HepG2 (cell line): ENCODE results near the gene GLDC. TPM values are rescaled to one million over a fixed set of nuclear protein-coding genes. Genes with fewer than 3 reads are reported as not detected.
A peak's percentile ranks its signal among the peaks of the same experiment; 100 is the strongest.

ENCODE experiments used
- BRD4 ChIP-seq: sonication (generic); formaldehyde crosslinking; IDR thresholded peaks from 2 replicates; pipeline ENCODE4 v1.4.0; 2020; ENCODE audit warnings: missing genetic modification reagents
- GFI1 ChIP-seq: sonication (generic); formaldehyde crosslinking; IDR thresholded peaks from 2 replicates; pipeline ENCODE4 v1.5.0; 2020; ENCODE audit warnings: missing genetic modification reagents, mild to moderate bottlenecking, borderline replicate concordance
- HDAC1 ChIP-seq: sonication (generic); formaldehyde crosslinking; IDR thresholded peaks from 2 replicates; pipeline ENCODE4 v1.5.1; 2020; ENCODE audit warnings: mild to moderate bottlenecking, missing genetic modification reagents
- IKZF4 ChIP-seq: sonication (generic); formaldehyde crosslinking; IDR thresholded peaks from 2 replicates; pipeline ENCODE4 v1.5.1; 2020; ENCODE audit warnings: borderline replicate concordance, mild to moderate bottlenecking, low read depth, missing genetic modification reagents; ENCODE audit errors: not compliant biosample characterization
- KAT7 ChIP-seq: IDR thresholded peaks from 2 replicates; pipeline ENCODE4 v1.6.1; 2018; ENCODE audit warnings: borderline replicate concordance, missing compliant biosample characterization
- NKX3-1 ChIP-seq: sonication (generic); formaldehyde crosslinking; IDR thresholded peaks from 2 replicates; pipeline ENCODE4 v1.5.0; 2020; ENCODE audit warnings: missing genetic modification reagents
- PHF21A ChIP-seq: sonication (generic); formaldehyde crosslinking; IDR thresholded peaks from 2 replicates; pipeline ENCODE4 v1.5.0; 2020; ENCODE audit warnings: mild to moderate bottlenecking, missing genetic modification reagents
- SIN3B ChIP-seq: fragments of 150-350 bp; IDR thresholded peaks from 2 replicates; pipeline ENCODE4 v1.6.1; 2014; ENCODE audit warnings: low read length
- ZBTB7B ChIP-seq: sonication (generic); formaldehyde crosslinking; IDR thresholded peaks from 2 replicates; pipeline ENCODE4 v1.4.0; 2020; ENCODE audit warnings: missing genetic modification reagents
- ZC3H13 ChIP-seq: sonication (generic); formaldehyde crosslinking; IDR thresholded peaks from 2 replicates; pipeline ENCODE4 v1.8.1; 2023; ENCODE audit warnings: mild to moderate bottlenecking, missing genetic modification reagents, moderate library complexity
- ZFX ChIP-seq: sonication (generic); formaldehyde crosslinking; IDR thresholded peaks from 2 replicates; pipeline ENCODE4 v1.4.0; 2020; ENCODE audit warnings: mild to moderate bottlenecking, low read depth, missing genetic modification reagents, moderate library complexity
- ZNF234 ChIP-seq: sonication (generic); formaldehyde crosslinking; conservative IDR thresholded peaks from 2 replicates; pipeline ENCODE4 v1.5.1; 2020; ENCODE audit warnings: mild to moderate bottlenecking, missing genetic modification reagents
- ZNF678 ChIP-seq: sonication (generic); formaldehyde crosslinking; IDR thresholded peaks from 2 replicates; pipeline ENCODE4 v1.4.0; 2020; ENCODE audit warnings: mild to moderate bottlenecking, missing genetic modification reagents
- ZNF768 ChIP-seq: sonication (generic); formaldehyde crosslinking; IDR thresholded peaks from 2 replicates; pipeline ENCODE4 v1.4.0; 2020; ENCODE audit warnings: missing genetic modification reagents
- ZSCAN12 ChIP-seq: sonication (generic); formaldehyde crosslinking; IDR thresholded peaks from 2 replicates; pipeline ENCODE4 v1.9.0; 2021; ENCODE audit warnings: mild to moderate bottlenecking, missing genetic modification reagents
- ZSCAN20 ChIP-seq: sonication (generic); formaldehyde crosslinking; IDR thresholded peaks from 2 replicates; pipeline ENCODE4 v1.4.0; 2020; ENCODE audit warnings: missing genetic modification reagents, mild to moderate bottlenecking, borderline replicate concordance
- ZSCAN21 ChIP-seq: sonication (generic); formaldehyde crosslinking; IDR thresholded peaks from 2 replicates; pipeline ENCODE4 v1.8.0; 2022; ENCODE audit warnings: mild to moderate bottlenecking, missing genetic modification reagents, moderate library complexity, borderline replicate concordance
- polyA plus RNA-seq, 8 experiments: library from polyadenylated mRNA; depleted of rRNA in 3 of 8; stranded (reverse) in 7 of 8; unstranded in 1 of 8; fragments of >200 nt; fragmentation: Illumina TruSeq in 4 of 8; extraction: Trizol in 4 of 8; gene quantifications; 2 replicates each; pipeline versions ENCODE4 v1.2.1 to v1.2.3, GENCODE V29; 2011 to 2016; ENCODE audit warnings: low read depth in 4 of 8, missing spikeins in 1 of 8, mixed read lengths in 1 of 8; ENCODE audit not compliant: insufficient read depth in 1 of 8
- total RNA-seq, 5 experiments: library from RNA; depleted of rRNA; stranded (reverse); fragments of >200 nt; fragmentation: Illumina TruSeq; extraction: Trizol; gene quantifications; 2 replicates each; pipeline ENCODE4 v1.2.3, GENCODE V29; 2016; ENCODE audit warnings: low read depth in 1 of 5
- TF ChIP-seq, protein P1 (sequence below): IDR thresholded peaks from 2 replicates; pipeline ENCODE4 v1.6.1; 2016; ENCODE audit warnings: low read depth, borderline replicate concordance
- TF ChIP-seq, protein P2 (sequence below): sonication (generic); formaldehyde crosslinking; IDR thresholded peaks from 2 replicates; pipeline ENCODE4 v1.4.0; 2020; ENCODE audit warnings: mild to moderate bottlenecking, low read depth, missing genetic modification reagents
- TF ChIP-seq, protein P3 (sequence below): sonication (generic); formaldehyde crosslinking; IDR thresholded peaks from 2 replicates; pipeline ENCODE4 v1.8.0; 2022; ENCODE audit warnings: low read depth, missing genetic modification reagents
- TF ChIP-seq, protein P4 (sequence below): sonication (generic); formaldehyde crosslinking; IDR thresholded peaks from 2 replicates; pipeline ENCODE4 v1.8.1; 2023; ENCODE audit warnings: mild to moderate bottlenecking, missing genetic modification reagents, borderline replicate concordance
- TF ChIP-seq, protein P5 (sequence below): sonication (generic); formaldehyde crosslinking; IDR thresholded peaks from 2 replicates; pipeline ENCODE4 v1.8.0; 2022; ENCODE audit warnings: missing genetic modification reagents, mild to moderate bottlenecking, borderline replicate concordance

Gene GLDC
- total and polyA plus RNA-seq, 2 of the 13 experiments (the other 11 are each of a cell fraction or from before 2014, with no cell fraction given): 59.3 to 115 TPM

DNA sequence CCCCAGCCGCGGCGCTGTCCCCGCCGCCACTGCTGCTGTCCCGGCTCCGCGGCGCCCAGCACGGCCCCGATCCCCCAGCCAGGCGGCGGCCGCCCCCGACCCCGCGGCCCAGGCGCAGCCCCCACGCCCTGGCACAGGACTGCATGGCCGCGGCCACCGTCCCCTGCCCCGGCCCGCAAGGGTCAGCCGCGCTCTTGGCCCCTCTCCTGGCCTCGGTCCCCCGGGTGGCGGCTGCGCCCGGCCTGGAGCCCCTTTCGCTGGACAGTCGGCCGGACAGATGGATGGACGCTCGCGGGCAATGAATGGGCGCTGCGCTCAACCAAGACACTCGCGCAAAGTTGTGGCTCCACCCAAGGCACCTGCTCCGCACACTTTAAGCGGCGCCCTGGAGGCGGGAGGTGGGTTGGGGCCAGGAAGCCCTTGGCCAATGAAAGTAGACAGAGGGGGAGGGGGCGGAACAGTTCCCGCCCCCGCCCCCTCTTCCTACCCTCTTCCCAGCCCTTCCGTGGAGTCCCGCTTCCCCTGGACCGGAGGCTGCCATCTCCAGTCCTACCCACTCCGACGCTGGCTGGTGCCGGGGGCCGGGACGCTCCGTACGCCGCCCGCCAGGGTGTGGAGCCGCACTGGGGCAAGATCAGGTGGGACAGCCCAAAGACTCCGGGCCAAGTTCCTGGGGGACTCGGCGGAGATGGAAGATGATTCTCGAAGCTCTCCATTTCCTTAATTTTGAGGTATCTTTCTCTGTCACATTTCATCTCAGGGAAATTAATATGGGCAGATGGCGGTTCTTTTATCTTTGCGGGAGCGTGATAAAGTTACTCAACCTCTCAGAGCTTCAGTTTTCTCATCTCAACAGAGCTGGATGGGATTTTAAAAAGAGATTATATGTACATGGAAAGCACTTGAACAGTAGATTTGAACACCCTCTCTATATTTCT lies at the start of gene GLDC (continued):
- TF ChIP-seq NKX3-1 (peak; percentile 81; the same call in 1 of the 2 replicates), ZNF768 (no peak), GFI1 (CRISPR knock-in tag) (peak; percentile 62), ZSCAN12 (CRISPR knock-in tag) (0 out of 2 replicates have a peak, but pooled peaks have one; percentile 33), HDAC1 (CRISPR knock-in tag) (peak; percentile 85), ZSCAN21 (CRISPR knock-in tag) (peak; percentile 82), BRD4 (0 out of 2 replicates have a peak, but pooled peaks have one; percentile 29), ZFX (CRISPR knock-in tag) (peak; percentile 79), KAT7 (0 out of 2 replicates have a peak, but pooled peaks have one; percentile 8), PHF21A (CRISPR knock-in tag) (peak; percentile 67), ZSCAN20 (CRISPR knock-in tag) (peak; percentile 90; the same call in 1 of the 2 replicates), ZNF678 (CRISPR knock-in tag) (0 out of 2 replicates have a peak, but pooled peaks have one; percentile 10), SIN3B (no peak), ZBTB7B (no peak; the same call in 1 of the 2 replicates), ZC3H13 (0 out of 2 replicates have a peak, but pooled peaks have one; percentile 53), IKZF4 (CRISPR knock-in tag) (peak; percentile 50), ZNF234 (CRISPR knock-in tag) (0 out of 2 replicates have a peak, but pooled peaks have one; percentile 31)
- TF ChIP-seq, protein P1, sequence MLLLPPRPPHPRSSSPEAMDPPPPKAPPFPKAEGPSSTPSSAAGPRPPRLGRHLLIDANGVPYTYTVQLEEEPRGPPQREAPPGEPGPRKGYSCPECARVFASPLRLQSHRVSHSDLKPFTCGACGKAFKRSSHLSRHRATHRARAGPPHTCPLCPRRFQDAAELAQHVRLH (CRISPR knock-in tag): no peak
- TF ChIP-seq, protein P2, sequence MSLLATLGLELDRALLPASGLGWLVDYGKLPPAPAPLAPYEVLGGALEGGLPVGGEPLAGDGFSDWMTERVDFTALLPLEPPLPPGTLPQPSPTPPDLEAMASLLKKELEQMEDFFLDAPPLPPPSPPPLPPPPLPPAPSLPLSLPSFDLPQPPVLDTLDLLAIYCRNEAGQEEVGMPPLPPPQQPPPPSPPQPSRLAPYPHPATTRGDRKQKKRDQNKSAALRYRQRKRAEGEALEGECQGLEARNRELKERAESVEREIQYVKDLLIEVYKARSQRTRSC (CRISPR knock-in tag): no peak
- TF ChIP-seq, protein P3, sequence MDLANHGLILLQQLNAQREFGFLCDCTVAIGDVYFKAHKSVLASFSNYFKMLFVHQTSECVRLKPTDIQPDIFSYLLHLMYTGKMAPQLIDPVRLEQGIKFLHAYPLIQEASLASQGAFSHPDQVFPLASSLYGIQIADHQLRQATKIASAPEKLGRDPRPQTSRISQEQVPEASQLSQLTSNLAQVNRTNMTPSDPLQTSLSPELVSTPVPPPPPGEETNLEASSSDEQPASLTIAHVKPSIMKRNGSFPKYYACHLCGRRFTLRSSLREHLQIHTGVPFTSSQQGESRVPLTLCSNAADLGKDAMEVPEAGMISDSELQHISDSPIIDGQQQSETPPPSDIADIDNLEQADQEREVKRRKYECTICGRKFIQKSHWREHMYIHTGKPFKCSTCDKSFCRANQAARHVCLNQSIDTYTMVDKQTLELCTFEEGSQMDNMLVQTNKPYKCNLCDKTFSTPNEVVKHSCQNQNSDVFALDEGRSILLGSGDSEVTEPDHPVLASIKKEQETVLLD (CRISPR knock-in tag): no peak
- TF ChIP-seq, protein P4, sequence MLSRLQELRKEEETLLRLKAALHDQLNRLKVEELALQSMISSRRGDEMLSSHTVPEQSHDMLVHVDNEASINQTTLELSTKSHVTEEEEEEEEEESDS (CRISPR knock-in tag): no peak
- TF ChIP-seq, protein P5, sequence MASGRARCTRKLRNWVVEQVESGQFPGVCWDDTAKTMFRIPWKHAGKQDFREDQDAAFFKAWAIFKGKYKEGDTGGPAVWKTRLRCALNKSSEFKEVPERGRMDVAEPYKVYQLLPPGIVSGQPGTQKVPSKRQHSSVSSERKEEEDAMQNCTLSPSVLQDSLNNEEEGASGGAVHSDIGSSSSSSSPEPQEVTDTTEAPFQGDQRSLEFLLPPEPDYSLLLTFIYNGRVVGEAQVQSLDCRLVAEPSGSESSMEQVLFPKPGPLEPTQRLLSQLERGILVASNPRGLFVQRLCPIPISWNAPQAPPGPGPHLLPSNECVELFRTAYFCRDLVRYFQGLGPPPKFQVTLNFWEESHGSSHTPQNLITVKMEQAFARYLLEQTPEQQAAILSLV (CRISPR knock-in tag): peak; percentile 65
